Mesenteric fat pad (tissue), 1 donor: Measurements from ENCODE around the gene UBXN10. TPM values are rescaled to one million over a fixed set of nuclear protein-coding genes. Genes with fewer than 3 reads are reported as not detected.

Experiments used
- DNase-seq: peaks from one replicate; pipeline ENCODE4 v3.0.0-alpha.2; 2020; ENCODE audit warnings: low spot score
- total RNA-seq: library from RNA; stranded (reverse); fragmentation: NEBNext Ultra II Directional; extraction: Animal tissue kit (Norgen Biotek cat#: 25700); gene quantifications from one replicate; pipeline ENCODE4 v1.2.1, GENCODE V29; 2021
- donor health status: DM: yes; HTN: yes; CAD: no.

Gene UBXN10
- total RNA-seq, 1 donor from 2014 or later: 0.29 TPM

DNA sequence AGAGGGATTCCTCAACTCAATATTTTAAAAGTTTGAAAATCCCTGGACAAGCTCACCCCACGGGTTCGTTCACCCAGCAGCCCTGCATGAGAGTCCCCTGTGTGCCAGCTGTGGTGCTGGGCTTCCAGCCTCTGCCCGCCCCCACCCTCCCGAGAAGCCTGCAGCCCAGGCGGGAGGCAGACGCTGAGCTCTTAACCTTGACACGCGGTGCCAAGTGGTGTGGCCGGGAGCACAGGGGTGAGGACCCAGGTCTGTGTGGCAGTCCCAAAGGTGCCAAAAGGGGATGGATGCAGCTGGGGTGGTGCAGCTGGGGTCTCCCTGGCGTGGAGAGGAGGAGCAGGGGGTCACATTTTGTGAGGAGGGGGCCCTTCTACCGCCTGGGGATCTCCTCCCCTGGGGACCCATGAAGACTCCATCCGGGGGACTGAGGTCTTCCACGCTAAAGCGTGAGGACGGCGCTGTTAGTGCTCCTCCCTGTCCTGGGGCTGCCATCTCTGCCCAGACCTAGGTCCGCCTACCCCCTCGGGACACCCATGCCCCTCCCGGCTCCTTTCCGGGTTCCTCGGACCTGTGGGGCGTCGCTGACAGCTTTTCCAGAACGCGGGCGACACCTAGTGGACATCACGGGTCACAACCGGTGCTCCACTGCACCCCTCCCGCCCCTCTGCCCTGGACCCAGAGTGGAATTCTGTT lies 33.8 kb upstream of the UBXN10 start:
- DNase-seq: peak; percentile 95

DNA sequence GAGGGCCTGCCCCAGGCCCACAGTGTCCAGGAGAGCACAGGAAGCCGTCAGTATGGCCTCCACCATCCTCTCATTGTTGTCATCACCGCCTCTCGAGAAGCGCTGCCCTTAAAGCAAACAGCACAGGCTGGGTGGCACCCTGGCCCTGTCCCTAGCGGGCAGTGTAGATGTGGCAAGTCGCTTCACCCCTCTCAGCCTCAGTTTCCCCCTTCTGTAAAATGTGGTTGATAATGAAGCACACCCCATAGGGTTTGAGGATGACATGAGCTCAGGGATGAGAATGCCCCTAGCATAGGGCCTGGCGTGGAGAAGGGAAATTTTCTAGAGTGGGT lies 33.3 kb upstream of the UBXN10 start:
- no peak for DNase-seq

DNA sequence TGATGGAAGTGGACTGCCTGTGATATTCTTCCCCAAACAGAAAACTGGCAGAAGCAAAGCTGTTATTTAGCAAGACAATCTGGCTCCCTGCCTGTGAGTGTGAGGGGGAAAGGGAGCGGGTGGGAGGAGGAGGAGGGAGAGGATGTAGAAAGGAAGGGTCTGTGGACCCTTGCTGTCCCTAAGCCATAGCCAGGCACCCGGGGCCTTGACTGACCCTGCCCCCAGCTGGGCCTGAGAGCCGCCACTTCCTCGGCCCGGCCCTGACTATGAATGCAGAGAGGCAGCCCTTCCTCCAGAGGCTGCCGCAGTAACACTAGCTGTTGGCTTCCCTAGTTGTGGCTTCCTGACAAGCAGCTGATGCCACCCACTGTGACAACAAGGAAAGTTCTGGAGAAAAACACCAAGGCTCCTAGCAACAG lies 32.9 kb upstream of the UBXN10 start:
- DNase-seq: peak; percentile 86

DNA sequence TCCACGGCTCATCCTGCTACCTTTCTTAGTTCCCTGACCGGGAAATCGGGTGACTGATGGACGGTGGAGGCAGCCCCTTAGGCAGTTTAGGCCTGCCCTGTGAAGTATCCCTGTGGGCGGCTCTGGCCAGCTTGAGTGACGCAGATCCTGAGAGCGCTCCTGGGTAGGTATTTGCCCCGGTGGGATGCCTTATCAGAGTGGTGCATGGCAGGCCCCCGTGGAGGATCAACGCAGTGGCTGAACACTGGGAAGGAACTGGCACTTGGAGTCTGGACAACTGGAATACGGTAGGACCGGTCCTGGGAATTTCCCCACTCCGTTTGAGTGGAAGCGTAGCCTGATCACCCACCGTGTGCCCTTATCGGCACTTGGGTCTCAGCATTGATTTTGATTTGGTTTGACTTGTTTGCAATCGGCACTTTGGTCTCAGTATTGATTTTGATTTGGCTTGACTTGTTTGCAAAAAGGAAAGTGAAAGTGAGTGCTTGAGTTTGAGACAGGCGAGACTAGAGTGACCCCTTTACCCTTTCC lies 31.5 kb upstream of the UBXN10 start:
- DNase-seq: peak; percentile 86

DNA sequence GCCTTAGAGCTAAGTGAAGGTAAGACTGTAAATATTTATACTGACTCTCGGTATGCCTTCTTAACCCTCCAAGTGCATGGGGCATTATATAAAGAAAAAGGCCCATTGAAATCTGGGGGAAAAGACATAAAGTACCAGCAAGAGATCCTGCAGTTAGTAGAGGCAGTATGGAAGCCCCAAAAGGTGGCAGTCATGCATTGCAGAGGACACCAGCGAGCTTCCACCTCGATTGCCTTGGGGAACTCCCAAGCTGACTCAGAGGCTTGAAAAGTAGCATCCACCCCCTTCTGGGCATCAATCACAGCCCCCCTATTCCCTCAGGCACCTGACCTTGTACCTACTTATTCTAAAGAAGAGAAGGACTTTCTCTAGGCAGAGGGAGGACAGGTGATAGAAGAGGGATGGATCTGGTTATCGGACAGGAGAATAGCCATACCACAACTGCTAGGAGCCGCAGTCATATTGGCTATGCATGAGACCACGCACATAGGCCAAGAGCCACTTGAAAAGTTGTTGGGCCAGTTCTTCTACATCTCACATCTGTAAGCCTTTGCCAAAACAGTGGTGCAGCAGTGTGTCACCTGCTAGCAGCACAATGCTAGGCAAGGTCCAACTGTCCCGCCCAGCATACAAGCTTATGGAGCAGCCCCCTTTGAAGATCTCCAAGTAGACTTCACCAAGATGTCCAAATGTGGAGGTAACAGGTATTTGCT lies 27.4 kb upstream of the UBXN10 start:
- DNase-seq: no peak

DNA sequence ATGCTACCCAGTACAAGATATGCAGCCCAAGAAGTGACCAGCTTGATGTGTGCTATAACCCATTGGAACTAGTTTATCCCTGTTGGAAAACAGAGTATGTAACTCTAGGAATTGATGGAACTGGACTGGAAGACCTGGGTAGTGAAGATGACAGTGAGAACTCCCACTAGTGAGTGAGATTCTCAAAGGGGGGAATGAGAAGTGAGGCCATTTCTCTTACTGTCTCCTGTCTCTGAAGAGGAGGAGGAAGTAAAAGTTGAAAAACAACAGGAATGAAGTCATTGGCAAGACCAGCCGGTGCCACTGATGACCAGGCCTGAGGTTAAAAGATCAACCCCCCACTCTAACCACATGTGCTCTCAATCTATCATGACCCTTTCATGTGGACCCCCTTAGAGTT lies 25.9 kb upstream of the UBXN10 start:
- DNase-seq: no peak

DNA sequence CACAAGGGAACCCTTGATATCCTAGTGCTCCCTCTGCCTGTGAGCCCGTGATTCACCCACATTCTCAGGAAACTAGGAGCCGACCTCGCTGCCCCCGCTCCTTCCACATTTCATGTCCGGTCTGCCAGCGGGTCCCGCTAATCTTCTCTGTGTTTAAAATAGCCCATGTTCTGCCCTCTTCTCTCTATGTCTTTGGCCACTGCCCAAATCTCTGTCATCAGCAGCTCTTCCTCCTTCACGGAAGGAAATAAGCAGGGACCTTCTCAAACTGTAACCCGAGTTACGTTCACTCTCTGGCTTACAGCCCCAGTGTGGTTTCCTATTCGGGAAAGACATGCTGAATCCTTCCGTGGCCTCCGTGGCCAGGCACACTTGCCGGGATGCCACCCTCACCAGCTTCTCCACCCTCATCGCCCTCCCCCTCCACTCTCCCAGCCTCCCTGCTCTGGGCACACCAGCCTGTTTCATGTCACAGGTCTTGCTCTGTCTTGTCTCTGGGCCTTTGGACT lies 21.1 kb upstream of the UBXN10 start:
- DNase-seq: no peak

DNA sequence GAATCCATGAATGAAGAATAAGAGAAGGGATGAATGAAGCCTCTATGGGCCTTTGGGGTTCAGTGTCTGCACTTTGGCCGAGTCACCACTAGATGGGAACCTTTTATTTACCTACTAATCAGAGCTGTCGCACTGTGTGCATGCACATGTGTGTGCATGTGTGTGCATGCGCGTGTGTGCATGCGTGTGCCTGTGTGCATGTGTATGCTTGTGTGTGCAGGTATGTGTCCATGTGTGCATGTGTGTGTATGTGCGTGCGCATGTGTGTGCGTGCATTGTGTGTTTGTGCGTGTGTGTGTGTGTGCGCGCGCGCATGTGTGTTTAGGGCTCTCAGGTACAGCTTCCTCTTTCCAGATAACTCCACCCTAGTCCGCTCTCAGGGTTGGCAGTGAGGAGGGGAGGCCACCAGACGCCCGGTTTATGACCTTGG lies 20.4 kb upstream of the UBXN10 start:
- no peak for DNase-seq

DNA sequence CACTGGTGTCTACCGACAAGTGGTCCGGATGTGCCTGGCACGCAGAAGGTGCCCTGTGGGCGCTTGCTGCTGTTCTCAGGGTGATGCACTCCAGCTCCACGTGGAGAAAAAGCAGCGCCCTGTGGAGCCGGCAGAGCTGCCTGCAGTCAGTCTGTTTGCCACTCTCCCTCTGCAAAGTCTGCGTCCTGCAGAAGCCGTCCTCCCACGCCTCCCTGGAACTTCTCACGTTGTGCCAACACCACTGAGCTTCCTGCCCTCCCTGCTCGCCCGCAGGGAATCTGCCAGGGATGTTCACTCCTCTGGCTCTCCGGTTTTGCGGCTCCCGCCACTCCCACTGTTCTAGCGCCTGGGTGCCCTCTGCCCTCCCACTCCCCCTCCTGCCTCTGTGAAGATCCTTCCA lies 19.8 kb upstream of the UBXN10 start:
- no peak for DNase-seq

DNA sequence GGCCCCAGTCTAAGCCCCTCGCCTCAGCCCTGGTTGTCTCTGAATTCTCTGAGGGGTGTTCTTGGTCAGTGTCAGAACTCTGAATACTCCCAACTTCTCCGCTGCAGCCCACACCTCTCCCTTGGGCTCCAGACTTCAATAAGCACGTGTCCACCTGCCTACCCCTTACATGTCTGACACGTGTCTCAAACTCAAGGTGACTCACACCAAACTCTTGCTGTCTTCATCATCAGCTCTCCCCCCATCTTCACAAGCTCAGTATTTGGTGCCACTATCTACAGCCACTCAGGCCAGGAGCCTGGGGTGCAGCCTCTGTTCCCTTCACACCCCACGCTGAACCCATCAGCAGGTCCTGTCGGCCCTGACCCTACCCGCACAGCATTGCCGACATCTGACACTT lies 18.8 kb upstream of the UBXN10 start:
- no peak for DNase-seq

DNA sequence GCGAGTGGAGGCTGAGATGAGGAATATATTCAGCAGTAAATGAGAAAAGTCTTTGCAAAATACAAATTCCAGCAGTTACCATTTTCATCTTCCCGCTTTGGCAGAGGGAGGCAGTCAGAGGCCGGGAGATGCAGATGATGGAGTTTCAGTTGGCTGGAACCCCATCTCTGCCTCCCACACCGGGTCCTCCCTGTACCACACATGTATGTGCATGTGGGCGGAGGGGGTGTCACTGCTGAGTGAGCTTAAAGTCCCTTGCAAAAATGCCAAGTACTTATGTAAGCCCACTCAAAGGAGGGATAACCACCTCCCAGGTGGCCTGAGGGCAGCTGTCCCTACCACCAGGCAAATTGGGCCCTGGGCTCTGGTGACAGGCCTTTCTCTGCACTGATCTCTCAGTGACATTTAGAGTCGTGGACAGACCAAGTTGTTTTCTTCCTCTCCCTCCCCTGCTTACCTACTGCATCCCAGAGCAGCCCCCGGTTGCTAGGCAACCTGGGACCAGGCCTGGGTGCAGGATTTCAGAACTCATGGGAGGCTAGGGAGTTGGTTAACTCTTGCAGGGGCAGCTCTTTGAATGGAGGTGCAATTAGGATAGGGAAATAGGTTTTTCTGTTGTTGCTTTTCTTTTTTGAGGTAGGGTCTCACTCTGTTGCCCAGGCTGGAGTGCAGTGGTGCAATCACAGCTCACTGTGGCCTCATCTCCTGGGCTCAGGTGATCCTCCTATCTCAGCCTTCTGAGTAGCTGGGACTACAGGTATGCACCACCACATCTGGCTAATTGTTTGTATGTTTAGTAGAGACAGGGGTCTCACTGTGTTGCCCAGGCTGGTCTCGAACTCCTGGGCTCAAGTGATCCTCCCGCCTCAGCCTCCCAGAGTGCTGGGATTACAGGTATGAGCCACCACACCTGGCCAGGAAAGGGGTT lies 17.1 kb upstream of the UBXN10 start:
- DNase-seq: no peak

DNA sequence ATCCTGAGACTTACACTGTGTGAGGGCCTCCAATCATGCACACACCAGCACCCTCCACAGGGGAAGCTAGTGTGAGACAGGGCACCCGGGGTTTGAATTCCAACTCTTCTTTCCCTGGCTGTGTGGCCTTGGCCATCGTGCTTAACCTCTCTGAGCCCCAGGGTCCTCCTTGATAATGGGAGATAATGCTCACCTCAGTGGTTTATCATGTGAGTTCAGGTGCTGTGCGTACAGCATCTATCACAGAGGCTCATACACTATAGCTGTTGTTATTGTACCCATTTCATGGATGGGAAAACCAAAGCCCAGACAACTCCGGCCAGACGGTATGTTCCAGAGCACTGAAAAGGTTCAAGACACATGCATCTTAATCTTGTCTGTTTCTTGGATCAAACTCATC lies 16.0 kb upstream of the UBXN10 start:
- no peak for DNase-seq

DNA sequence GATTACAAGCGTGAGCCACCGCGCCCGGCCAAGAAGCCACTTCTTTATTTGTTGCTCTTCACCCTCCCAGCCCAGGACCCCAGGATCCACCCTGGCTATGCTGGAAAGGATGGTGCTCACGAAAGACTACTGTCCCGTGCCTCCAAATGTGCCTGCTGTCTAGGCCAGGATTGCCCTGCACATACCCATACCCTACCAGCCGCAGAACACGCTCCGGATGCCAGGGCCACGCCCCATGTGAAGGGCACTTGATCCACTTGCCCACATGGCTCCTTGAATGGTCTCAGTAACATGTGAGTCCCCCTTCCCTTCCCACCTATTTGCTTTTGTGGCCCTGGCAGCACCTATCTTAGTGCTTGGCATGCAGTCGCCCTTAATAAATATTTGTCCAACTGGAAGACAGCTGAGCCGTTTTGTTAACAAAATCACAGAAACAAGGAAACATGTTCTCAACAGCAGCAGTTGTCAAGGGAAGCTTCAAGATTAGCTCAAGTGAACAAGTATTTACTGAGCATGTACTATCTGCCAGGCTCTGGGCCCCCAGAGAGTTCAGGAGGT lies 13.8 kb upstream of the UBXN10 start:
- no peak for DNase-seq

DNA sequence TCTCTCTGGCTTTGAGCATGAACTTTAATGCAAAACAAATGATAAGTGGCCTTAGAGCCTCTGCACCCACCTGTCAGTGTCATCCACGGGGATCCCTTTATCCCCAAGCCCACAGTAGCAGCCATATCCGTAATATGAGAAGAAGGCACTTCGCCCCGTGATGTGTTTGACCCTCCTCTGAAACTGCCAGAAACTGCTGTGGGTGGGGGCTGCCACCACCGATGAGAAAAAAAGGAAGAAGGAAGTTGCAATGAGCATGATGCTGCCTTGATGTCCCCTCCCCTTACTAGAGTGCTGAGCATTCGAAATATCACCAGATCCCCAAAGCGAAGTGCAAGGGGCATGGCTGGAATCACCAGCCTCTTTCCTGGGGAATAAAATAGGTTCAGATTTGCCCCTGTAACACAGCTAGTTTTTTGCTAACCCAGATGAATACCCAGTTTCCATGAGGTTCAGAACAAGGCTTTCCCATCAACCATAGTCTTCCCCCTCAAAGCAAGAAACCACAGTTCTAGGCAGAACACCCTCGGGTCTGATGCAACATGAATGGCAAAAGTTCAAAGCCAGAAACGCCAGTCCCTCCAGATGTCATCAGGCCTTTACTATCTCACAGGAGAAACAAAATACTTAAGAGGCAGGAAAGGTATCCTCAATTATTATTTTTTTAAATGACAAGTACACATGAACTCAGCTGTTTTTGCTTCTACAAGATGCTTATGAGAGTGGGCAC lies 10.8 kb upstream of the UBXN10 start:
- no peak for DNase-seq

DNA sequence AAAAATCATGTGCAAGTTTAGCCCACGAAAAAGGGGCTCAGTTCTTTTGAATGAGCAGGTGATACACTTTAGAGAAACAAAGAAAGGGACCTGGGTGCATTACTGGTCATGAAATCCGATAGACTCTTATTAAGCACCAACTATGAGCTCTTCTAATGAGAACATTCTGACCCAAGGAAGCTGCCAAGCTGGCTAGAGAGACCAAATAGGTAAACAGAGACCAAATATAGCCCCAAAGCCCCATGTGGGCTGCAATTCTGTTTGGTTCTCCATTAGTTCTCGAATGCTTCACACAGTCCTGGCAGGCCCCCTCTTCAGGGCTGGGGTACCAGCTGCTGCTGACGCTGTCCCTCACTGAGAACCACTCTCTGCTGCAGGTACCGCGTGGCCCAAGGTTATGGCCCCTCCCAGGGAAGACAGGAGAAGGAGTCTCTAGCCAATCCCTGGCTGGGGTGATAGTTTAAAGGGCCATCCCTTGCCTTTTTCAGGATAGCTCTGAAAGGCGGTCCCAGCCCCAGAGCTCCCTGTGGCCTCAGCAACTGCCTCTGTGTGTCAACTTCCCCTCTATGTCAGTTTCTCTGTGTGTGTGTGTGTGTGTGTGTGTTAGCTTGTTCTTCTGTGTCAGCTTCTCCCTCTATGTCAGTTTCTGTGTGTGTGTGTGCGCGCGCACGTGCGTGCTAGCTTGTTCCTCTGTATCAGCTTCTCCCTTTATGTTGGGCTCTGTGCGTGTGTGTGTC lies 7.1 kb upstream of the UBXN10 start:
- no peak for DNase-seq

DNA sequence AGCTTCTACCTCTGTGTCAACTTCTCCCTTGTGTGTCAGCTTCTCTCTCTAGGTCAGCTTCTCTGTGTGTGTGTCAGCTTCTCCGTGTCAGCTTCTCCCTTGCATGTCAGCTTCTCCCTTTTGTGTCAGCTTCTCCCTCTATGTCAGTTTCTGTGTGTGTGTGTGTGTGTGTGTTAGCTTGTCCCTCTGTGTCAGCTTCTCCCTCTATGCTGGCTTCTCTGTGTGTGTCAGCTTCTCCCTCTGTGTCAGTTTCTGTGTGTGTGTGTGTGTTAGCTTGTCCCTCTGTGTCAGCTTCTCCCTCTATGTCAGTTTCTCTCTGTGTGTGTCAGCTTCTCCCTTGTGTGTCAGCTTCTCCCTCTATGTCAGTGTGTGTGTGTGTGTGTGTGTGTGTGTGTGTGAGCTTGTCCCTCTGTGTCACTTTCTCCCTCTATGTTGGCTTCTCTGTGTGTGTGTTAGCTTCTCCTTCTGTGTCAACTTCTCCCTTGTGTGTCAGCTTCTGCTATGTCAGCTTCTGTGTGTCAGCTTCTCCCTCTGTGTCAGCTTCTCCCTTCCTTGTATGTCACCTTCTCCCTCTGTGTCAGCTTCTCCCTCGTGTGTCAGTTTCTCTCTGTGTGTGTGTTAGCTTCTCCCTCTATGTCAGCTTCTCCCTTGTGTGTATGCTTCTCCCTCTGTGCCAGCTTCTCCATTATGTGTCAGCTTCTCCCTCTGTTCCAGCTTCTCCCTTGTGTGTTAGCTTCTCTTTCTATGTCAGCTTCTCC lies 6.3 kb upstream of the UBXN10 start:
- DNase-seq: no peak

DNA sequence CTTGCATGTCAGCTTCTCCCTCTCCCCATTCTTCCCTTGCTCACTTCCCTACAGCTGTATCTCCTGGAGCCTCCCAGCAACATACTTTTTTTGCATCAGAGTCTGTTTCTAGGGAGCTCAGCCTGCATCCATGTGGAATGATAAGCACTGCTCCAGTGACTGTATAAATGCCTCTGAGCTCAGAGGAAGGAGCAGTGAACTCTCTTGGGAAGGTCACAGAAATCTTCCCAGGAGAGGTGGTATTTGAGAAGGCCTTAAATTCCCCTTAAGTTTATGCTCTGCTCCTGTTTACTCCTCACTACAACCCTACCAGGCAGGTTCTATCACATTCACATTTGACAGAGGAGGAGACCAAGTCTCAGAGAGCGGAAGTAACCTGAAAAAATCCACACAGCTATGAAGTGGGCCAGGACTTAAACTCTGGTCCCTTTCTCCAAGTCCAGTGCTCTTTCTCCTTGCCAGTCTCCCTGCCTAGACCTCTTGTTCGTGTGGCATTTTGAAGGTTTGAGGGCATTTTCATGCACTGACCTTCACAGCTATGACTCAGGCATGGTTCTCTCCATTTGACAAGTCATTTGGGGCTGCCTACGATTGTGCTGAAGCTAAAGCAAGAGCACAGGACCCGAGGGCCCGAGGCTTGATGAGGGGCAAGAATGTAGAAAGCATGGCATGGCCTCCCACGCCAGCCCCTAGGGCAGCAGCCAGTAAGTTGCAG lies 5.6 kb upstream of the UBXN10 start:
- no peak for DNase-seq

DNA sequence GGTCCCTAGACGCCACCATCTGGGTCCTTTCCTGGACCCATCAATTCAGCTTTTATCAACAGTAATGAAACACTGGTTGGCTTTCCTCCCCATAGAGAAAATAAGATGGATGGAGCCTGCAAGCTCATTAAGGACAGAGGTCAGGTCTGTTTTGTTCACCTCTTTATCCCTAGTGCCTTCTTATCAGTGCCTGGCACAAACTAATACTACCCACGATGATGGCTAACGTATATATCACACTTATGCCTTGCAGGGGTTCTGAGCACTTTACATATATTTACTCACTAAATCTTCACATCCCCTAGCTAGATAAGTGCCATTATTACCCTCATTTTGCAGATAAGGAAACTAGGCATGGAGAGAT lies 5.1 kb upstream of the UBXN10 start:
- DNase-seq: no peak

DNA sequence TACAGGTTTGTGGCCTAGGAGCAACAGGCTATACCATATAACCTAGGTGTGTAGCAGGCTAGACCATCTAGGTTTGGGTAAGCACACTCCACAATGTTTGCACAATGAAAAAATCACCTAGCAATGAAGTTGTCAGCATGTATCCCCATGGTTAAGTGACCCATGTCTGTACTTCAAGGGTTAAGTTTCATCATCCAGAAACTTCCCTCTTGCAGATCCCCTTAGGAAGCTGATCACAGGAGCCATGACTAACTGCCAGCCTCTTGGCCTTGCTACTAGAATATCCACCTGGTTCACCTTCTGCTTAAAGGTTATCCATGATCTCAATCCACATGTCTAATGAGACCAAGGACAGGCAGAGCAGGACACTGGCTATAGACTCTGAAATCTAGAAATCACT lies 3.5 kb upstream of the UBXN10 start:
- DNase-seq: no peak
